Hepatocyte (in vitro differentiated cells): Measurements from ENCODE around the gene VIPR2. TPM values are rescaled to one million over a fixed set of nuclear protein-coding genes. Genes with fewer than 3 reads are reported as not detected.

Source experiments
- DNase-seq: peaks from one replicate; pipeline ENCODE4 v3.0.0-alpha.2; 2016; ENCODE audit warnings: low spot score
- H2AFZ ChIP-seq: fragments of 200-600 bp; sonication (generic); 2 replicates; pipeline ENCODE4 v1.6.0; 2016; ENCODE audit warnings: antibody characterized with exemption, mild to moderate bottlenecking
- H3K27ac ChIP-seq: fragments of 200-600 bp; sonication (generic); 2 replicates; pipeline ENCODE4 v1.5.1; 2016; ENCODE audit warnings: mild to moderate bottlenecking
- H3K27me3 ChIP-seq: fragments of 200-600 bp; sonication (generic); 2 replicates; pipeline ENCODE4 v1.6.1; 2016
- H3K36me3 ChIP-seq: fragments of 200-600 bp; sonication (generic); replicated peaks from 2 replicates; pipeline ENCODE4 v1.5.1; 2016; ENCODE audit warnings: low read depth; ENCODE audit not compliant: insufficient read depth
- H3K4me1 ChIP-seq: fragments of 200-600 bp; sonication (generic); 2 replicates; pipeline ENCODE4 v1.5.1; 2016; ENCODE audit warnings: mild to moderate bottlenecking, moderate library complexity; ENCODE audit not compliant: insufficient read depth
- H3K4me2 ChIP-seq: fragments of 200-600 bp; sonication (generic); 2 replicates; pipeline ENCODE4 v1.6.0; 2016
- H3K4me3 ChIP-seq: fragments of 200-600 bp; sonication (generic); 2 replicates; pipeline ENCODE4 v1.5.1; 2016; ENCODE audit warnings: mild to moderate bottlenecking
- H3K79me2 ChIP-seq: fragments of 200-600 bp; sonication (generic); 2 replicates; pipeline ENCODE4 v1.6.0; 2017; ENCODE audit warnings: mild to moderate bottlenecking
- H3K9me2 ChIP-seq: fragments of 200-600 bp; sonication (generic); replicated peaks from 2 replicates; pipeline ENCODE4 v1.6.0; 2017; ENCODE audit warnings: mild to moderate bottlenecking; ENCODE audit not compliant: insufficient read depth
- H3K9me3 ChIP-seq: fragments of 200-600 bp; sonication (generic); 2 replicates; pipeline ENCODE4 v1.5.1; 2016; ENCODE audit warnings: low read depth, mild to moderate bottlenecking
- H4K20me1 ChIP-seq: fragments of 200-600 bp; sonication (generic); 2 replicates; pipeline ENCODE4 v1.6.0; 2016; ENCODE audit warnings: mild to moderate bottlenecking; ENCODE audit not compliant: insufficient read depth, poor library complexity, severe bottlenecking
- EZH2 ChIP-seq: fragments of 200-600 bp; sonication (generic); IDR thresholded peaks from 2 replicates; pipeline ENCODE4 v1.6.1; 2016; ENCODE audit warnings: antibody characterized with exemption, mild to moderate bottlenecking, borderline replicate concordance
- EZH2phosphoT487 ChIP-seq: fragments of 200-600 bp; sonication (generic); IDR thresholded peaks from one replicate; pipeline ENCODE4 v1.6.1; 2018; ENCODE audit warnings: antibody characterized with exemption, mild to moderate bottlenecking, low read depth, moderate library complexity; ENCODE audit not compliant: unreplicated experiment, severe bottlenecking
- WGBS: methylation state at CpG from one replicate; pipeline ENCODE4 v1.1.6; 2016; ENCODE audit warnings: low lambda C conversion rate; ENCODE audit errors: missing lambda C conversion rate; 5-methylcytosine and 5-hydroxymethylcytosine counted together
- polyA plus RNA-seq: library from polyadenylated mRNA; unstranded; fragments of >200 nt; fragmentation: Nextera tagmentation; extraction: Ambion mirVana; gene quantifications from 2 replicates; pipeline ENCODE4 v1.2.1, GENCODE V29; 2016
- total RNA-seq: library from RNA; depleted of rRNA; stranded (reverse); fragments of >200 nt; gene quantifications from 2 replicates; pipeline ENCODE4 v1.2.3, GENCODE V29; 2014
- TF ChIP-seq, protein P1 (sequence below): fragments of 200-600 bp; sonication (generic); IDR thresholded peaks from 2 replicates; pipeline ENCODE4 v1.5.1; 2016; ENCODE audit warnings: antibody characterized with exemption, mild to moderate bottlenecking; ENCODE audit not compliant: poor library complexity

The VIPR2 gene
- total and polyA plus RNA-seq, 2 experiments from 2014 or later, result 2.7 to 3.4 TPM

DNA sequence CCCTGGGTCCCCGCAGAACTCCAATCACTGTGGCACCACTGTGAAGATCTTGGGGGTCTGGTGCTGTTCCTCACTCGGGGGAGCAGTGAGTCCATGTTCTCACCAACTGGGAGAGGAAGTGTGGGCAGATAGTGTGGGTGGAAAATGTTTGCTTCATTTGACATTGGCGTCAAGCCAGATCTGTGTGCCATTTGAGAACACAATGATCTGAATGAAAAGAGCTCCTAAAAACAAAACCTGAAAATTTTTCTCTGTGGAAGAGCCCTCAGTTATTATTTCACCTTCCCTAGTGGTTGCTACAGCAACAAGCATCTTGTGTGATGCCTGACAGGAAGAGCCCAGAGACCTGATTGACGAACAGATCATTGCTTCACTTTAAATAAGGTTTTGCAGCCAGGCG, 125.6 kb downstream of the VIPR2 start:
- no peaks in the 10 kb centered on the region for H3K79me2 ChIP-seq
- no peaks in the 10 kb centered on the region for H3K27me3 ChIP-seq
- no peak overlapping the region for H3K4me3 ChIP-seq
- TF ChIP-seq EZH2phosphoT487 (no peak), EZH2 (no peak)
- TF ChIP-seq, protein P1, sequence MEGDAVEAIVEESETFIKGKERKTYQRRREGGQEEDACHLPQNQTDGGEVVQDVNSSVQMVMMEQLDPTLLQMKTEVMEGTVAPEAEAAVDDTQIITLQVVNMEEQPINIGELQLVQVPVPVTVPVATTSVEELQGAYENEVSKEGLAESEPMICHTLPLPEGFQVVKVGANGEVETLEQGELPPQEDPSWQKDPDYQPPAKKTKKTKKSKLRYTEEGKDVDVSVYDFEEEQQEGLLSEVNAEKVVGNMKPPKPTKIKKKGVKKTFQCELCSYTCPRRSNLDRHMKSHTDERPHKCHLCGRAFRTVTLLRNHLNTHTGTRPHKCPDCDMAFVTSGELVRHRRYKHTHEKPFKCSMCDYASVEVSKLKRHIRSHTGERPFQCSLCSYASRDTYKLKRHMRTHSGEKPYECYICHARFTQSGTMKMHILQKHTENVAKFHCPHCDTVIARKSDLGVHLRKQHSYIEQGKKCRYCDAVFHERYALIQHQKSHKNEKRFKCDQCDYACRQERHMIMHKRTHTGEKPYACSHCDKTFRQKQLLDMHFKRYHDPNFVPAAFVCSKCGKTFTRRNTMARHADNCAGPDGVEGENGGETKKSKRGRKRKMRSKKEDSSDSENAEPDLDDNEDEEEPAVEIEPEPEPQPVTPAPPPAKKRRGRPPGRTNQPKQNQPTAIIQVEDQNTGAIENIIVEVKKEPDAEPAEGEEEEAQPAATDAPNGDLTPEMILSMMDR, result no peak
- H3K36me3 ChIP-seq, result no peaks in the 10 kb centered on the region
- H3K9me2 ChIP-seq, result no peaks in the 10 kb centered on the region
- no peak overlapping the region for H3K4me2 ChIP-seq
- no peaks in the 10 kb centered on the region for H4K20me1 ChIP-seq
- H3K4me1 ChIP-seq, result peaks cover 17% of the 10 kb centered on the region
- no peak overlapping the region for H2AFZ ChIP-seq
- no peak overlapping the region for H3K27ac ChIP-seq
- 89% methylated on average over 5 of the region's 5 CpGs for WGBS
- DNase-seq, result no peak
- no peaks in the 10 kb centered on the region for H3K9me3 ChIP-seq

DNA sequence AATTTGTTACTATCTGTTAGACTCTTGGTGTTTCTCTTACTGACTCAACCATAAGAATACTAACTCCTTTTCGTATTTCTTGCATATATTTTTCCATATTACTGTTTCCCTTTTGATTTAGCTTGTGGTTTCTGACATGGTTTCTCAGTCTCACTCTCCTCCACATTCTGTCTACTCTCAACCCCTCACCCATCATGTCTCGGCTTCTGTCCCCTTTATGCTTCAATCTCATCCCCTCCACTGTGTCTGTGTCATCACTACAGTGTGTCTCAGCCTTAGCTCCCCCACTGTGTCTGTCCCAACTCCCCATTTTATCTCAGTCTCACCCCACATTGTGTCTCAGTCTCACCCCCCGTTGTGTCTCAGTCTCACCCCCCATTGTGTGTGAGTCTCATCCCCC, 126.9 kb downstream of the VIPR2 start:
- no peaks in the 10 kb centered on the region for H3K79me2 ChIP-seq
- H3K4me3 ChIP-seq, result no peak overlapping the region
- H3K27ac ChIP-seq, result no peak overlapping the region
- WGBS, result 88% methylated on average over 3 of the region's 3 CpGs
- H3K27me3 ChIP-seq, result no peaks in the 10 kb centered on the region
- H3K9me3 ChIP-seq, result no peaks in the 10 kb centered on the region
- no peaks in the 10 kb centered on the region for H4K20me1 ChIP-seq
- no peaks in the 10 kb centered on the region for H3K36me3 ChIP-seq
- H3K9me2 ChIP-seq, result no peaks in the 10 kb centered on the region
- H3K4me1 ChIP-seq, result peaks cover 23% of the 10 kb centered on the region
- no peak for DNase-seq
- TF ChIP-seq, protein P1, result no peak
- TF ChIP-seq EZH2phosphoT487 (no peak), EZH2 (no peak)
- no peak overlapping the region for H3K4me2 ChIP-seq
- no peak overlapping the region for H2AFZ ChIP-seq

DNA sequence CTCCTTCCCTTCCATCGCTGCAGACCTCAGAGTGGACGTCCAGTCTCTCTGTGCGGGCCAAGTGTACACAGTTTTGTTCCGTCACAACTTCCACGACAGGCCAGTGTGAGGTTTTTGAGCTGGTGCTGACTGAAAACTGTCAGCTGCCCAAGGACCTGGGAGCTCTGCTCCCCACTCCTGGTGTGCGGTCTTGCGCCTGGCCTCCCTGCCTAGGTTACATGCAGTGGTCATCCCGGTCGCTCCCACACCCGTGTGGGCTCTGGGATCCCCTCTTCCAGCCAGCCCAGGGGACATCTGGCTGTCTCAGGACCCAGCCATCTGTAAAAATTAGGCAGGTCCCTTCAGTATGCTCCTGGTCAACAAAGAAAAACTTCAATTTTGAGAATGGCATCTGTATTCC, 127.5 kb downstream of the VIPR2 start:
- 96% methylated on average over 10 of the region's 10 CpGs for WGBS

More for the DNA sequence above, 127.5 kb downstream of the VIPR2 start:
- no peaks in the 10 kb centered on the region for H3K27me3 ChIP-seq
- DNase-seq, result no peak
- H3K79me2 ChIP-seq, result no peaks in the 10 kb centered on the region
- H3K36me3 ChIP-seq, result no peaks in the 10 kb centered on the region
- no peaks in the 10 kb centered on the region for H3K9me3 ChIP-seq
- no peaks in the 10 kb centered on the region for H4K20me1 ChIP-seq
- TF ChIP-seq EZH2 (no peak), EZH2phosphoT487 (no peak)
- TF ChIP-seq, protein P1, result no peak
- H3K4me3 ChIP-seq, result no peak overlapping the region
- H3K4me2 ChIP-seq, result no peak overlapping the region
- H2AFZ ChIP-seq, result no peak overlapping the region
- peaks cover 27% of the 10 kb centered on the region for H3K4me1 ChIP-seq
- H3K27ac ChIP-seq, result no peak overlapping the region
- no peaks in the 10 kb centered on the region for H3K9me2 ChIP-seq
